ENCODE results near the gene FOCAD. TPM values are rescaled to one million over a fixed set of nuclear protein-coding genes. Genes with fewer than 3 reads are reported as not detected.

Gene FOCAD
- total RNA-seq, 1 experiment from 2014 or later, result 54.1 TPM

DNA sequence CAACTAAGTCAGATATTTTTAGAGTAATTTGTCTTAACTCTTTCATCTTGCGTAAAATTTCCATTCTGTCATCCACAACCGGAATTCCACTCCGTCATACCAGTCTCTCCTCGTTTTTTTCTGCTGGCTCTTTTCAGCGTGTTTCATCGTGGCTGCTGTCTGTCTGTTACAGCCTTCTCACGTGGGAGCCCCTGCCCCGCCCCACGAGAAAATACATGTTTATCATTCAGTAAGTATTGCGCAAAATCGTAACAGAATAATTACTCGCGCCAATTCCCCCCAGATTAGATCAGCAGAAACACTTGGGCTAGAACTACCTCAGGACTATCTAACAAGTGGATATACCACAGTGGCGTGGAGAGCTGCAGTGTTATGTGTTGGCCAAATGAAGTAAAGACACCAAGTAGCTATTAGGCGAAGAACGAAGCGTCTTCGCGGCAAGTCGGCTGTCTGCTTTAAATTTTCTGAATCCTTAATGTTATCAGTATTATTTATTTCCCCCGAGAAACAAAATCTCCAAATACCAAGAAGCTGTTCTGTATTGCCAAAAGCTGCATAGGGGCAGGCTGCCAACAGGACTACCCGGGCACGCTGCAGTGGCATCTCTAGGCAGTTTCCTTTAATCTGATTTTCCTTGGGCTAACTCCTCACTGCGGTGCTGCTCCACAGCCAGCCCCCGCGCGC lies 566 bp upstream of the FOCAD start:
- peak; percentile 59 for DNase-seq (ENCODE audit: low read depth)

DNA sequence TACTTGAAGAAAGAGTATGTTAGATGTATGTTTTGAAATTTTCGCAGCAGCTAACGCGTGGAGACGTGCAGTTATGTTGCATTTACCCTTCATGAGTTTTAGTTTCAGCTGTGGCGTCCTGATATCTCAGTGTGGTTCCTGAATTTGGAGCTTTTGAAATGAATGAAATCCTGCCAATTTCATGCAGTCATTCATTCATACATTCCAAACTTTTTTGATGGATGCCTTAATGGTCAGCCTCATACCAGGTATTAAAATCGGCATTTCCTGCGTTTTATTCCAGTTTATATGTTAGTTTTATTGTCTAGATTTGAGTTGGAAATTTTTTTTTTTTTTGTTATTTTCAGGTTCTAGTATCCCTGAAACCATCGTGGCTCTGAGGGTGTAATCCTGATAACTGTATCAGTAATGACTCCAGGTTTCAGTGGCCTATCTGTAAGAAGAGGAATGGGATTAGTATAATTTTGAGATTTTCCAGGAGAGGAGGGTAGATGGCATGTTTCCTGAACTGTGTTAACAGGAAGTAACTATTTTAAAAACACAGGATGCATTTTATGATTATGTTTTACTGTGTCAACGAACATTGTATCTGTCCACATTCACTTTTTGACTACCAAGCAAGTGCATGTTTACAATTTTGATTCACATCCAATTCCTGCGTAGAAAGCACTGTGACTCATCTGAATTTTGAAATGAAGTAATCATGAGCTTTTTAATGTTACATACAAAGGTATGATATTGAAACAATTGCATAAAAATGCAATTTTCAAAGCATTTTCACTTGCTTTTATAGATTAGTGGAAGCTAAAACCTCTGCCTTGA lies 1.0 kb downstream of the FOCAD start:
- peak; percentile 42 for DNase-seq (ENCODE audit: low read depth)

DNA sequence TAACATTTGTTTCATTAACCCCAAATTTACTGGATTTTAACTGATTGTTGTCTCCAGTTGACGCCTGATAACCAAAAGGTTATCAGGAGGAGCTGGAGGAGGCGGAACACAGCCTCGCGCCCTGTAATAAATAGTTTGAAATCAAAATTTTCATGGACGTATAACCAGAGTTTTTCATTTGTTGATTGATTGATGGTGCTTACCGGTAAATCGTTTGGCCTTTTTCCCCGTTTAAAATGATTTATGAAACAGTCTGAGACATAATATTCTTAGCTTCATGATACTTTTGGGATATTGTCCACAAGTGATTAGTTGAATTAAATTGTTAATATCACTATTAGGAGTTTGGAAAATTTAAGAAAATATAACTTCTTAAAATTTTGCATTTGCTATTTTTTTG lies 1.7 kb downstream of the FOCAD start:
- no peak for DNase-seq (ENCODE audit: low read depth)

DNA sequence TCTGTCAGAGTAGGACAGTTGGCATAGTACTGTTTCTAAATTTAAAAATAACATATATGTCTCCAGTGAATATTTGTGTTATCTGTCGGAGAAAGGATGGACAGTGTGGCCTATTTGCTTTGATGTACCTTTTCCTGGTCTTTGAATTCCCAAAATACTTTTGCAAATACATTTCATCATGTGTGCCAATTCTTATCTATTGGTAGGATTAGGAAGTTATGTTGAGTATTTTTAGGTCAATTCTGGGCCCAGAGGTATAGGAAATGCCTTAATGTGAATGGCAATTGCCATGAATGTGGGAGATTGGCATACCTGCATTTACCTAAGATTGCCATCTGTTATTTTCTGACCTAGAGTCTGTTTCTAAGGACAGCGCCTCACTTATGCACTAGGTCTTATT lies 5.8 kb downstream of the FOCAD start:
- DNase-seq (ENCODE audit: low read depth), result no peak

DNA sequence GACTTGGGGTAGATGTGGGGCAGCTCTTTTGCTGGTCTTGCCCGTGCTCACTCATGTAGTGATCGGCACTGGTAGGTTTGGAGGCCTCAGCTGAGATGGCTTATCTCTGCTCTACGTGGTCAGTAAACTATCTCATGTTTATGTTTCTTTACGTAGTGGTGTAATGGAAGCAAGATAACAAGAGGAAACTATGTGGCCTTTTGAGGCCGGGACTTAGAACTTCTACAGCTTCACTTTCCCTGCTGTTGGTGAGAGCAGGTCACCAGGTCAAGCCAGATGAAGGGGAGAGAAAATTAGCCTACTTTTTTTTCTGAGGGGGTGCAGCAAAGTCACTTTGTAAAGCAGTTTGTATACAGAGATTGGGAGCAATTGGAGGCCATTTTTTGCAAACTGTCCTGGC lies 8.5 kb downstream of the FOCAD start:
- DNase-seq (ENCODE audit: low read depth), result no peak

DNA sequence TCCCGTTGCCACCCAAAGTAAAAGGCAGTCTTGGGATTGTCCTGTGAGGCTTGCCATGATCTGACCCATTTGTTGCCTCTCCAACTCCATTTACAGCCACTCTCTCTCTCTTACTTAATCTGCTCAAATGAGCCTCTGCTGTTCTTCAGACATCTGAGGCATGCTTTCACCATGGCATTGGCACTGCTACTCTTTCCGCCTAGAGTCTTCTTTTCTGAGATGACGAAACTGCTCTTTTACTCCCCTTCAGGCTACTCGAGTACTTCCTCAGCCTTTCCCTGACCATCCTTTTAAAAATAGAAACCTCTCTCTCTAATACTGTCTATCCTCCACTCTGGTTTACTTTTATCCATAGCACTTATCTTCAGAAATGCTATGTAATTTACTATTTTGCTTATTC lies 9.0 kb downstream of the FOCAD start:
- DNase-seq (ENCODE audit: low read depth), result peak; percentile 57

DNA sequence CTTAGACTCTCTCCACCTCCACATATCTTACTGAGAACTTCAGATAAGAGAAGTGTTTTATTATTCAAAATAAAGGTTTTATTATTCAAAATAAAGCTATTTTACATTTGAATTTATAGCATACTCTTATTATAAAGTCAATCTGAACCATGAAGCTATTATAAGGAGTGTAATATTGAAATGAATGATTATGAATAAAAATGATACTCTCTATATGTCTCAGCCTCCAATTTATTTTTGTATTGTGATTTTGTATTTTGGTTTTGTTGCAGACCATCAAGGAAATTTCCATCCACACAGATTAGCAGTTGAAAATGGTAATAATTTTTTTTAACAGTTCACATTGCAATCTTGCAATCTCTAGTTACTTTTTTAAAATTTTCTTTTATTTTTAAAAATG lies 10.2 kb downstream of the FOCAD start:
- no peak for DNase-seq (ENCODE audit: low read depth)

DNA sequence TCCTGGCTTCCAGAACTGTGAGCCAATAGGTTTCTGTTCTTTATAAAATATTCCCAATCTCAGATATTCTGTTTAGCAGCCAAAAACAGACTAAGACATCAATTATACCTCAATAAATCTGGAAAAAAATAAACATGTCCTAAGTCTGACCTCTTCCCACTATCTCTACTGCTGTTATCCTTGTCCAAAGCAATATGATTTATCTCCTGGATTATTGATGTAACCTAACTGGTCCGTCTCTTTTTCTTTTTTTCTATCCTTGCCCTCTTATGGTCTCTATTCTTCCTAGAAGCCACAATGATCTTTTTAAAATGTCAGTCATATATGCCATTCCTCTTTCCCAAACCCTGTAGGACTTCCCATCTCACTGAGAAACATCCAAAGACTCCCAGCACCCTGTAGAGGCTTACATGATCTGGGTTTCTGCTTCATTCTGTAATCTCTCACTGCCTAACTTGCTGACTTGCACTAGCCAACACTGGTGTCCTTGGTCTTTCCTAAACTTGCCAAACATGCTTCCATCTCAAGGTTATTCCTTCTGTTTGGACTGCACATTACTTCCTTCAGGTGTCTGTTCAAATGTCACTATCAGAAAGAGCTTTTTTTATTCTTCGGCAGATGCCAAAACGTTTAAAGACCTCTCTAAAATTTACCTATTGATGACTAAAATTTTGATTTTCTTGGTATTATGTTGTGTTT lies 13.1 kb downstream of the FOCAD start:
- DNase-seq (ENCODE audit: low read depth), result no peak

DNA sequence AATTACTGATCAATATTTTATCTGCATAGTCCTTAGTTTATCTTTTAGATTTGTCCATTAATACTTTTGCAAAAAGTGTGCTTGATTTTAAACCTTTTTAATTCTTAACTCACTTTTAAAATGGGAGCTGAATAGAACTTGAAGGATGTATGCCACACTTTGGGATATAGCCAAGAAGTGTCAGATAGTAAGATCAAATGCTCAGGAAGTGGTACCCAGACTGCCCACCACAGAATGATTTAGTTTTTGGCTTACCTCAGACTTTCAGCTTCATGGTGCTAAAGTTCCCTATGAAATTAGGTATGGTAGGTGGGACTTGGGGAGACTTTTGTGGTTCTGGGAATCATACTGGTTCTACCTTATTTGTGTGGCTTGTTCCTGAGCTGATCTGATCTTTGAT lies 14.7 kb downstream of the FOCAD start:
- DNase-seq (ENCODE audit: low read depth), result no peak

DNA sequence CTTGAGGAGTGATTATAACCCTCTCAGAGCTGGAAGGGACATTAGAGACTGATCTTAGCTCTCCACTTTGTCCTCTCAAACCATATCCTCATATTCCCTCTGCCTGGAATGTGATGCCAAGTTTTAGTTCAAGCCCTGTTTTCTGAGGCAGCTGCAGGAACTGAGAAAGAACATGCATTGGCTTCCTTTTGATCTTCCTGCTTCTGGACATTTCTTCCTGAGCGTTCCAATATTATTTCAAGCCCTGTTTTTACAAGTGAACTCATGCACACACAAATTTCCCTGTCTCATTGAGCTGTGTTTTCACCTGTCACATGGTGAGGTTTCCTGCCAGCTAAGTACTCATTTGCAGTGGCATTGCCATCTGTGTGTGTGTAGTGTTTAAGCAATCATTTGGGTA lies 17.0 kb downstream of the FOCAD start:
- no peak for DNase-seq (ENCODE audit: low read depth)

DNA sequence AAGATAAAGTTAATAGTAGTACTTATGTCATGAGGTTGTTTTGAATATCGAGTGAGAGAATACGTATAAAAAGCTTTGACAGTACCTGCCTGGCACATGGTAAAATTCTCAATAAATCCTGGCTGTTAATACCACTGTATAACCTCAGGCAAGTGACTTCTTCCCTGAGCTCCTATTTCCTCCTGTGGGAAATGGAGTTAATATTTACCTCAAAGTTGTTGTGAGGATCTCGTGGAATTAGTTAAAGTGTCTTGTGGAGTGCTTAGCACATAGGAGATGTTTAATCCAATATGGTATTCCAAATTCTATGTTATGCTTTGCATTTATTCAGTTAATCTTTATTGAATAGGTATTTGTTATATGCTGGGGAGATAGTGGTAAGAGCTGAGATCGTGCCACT lies 18.5 kb downstream of the FOCAD start:
- DNase-seq (ENCODE audit: low read depth), result no peak

DNA sequence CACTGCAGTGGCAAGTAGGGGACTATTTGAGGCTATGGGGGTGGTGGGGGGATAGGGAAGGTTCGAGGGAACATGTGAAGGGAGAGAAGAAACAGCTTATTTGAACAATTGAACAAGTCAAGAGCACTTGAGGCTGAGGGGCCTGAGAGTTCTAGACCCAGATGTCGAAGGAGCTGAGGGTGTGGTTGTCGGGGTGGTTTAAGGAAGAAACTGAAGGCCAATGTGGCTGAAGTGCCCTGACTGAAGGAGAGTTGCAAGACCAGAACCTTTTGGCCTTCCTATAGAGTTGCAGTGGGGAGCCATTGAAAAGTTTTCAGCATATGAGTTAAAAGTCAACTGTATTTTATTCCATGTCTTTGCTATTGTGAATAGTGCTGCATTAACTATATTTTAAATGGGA lies 19.1 kb downstream of the FOCAD start:
- no peak for DNase-seq (ENCODE audit: low read depth)

DNA sequence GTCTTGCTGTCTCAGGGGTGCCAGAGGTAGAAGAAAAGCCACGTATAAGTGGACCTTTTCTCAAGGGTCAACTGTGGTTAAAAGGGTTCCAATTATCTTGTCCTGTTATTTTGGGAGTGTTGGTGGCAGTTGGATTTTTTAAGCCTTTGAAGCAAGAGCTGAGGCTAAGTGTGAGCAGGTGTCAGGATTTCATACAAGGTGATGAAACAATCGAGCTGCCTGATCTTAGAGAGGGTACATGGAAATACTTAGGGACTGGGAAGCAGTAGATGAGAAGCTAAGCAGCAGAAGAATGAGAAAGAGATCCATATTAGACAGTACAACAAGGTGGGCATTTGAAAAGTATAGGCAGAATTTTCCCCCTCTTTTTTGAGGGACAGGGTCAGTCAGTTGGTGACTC lies 23.6 kb downstream of the FOCAD start:
- no peak for DNase-seq (ENCODE audit: low read depth)

DNA sequence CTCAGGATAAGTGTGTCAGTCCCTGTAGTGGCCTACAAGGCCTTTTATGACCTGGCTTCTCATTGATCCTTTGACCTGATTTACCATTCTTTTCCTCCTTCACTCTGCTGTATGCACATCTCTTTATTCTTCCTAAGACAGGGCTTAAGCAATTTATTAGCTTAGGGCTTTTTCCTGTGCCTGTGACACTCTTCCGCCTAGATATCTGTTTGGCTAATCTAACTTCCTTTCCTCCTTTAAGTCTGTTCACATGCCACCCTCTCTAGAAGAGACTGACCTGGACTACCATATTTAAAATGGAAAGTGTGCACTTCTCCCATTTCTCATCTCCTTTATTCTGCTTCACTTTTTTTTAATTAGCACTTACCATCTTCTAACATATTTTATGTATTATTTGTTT lies 29.1 kb downstream of the FOCAD start:
- DNase-seq (ENCODE audit: low read depth), result no peak

DNA sequence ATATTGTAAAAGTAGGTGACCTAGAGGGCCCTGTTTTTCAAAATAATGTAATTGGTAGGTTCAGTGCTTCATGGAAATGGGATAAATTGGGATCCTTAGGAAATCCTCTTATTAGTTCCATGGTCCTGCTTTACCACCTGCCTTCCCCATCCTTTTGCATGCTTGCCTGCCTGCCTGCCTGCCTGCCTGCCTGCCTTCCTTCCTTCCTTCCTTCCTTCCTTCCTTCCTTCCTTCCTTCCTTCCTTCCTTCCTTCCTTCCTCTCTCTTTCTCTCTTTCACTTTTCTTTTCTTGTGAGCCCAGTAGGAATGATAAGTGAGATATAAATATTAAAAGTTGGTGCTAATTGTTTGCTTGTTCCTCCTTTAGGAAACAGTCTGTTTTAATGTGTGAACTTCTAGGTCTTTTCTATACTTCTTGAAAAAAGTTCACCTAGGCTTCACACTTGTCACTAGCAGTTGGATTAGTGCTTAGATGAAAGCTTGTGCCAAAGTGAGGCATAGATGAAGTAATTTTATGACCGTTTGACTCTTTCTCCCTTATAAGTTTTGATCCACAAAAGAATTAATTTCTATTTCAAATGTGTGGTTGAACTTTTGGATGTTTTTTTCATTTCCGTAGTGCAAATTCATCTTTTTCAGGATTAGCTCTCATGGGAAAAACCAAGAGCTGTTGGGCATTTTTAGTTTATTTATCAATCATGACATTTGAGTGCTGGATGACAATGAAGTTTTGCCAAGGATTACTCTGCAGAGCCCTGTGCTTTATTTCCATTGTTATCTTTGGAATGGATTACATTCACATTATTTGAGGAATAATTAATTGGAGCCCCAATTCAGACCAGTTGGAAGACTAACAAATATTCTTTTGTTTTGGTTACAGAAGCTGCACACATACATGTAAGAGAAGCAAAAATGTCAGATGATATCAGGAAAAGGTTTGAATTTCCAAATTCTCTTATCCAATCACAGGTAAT lies 30.7 kb downstream of the FOCAD start:
- DNase-seq (ENCODE audit: low read depth), result no peak

DNA sequence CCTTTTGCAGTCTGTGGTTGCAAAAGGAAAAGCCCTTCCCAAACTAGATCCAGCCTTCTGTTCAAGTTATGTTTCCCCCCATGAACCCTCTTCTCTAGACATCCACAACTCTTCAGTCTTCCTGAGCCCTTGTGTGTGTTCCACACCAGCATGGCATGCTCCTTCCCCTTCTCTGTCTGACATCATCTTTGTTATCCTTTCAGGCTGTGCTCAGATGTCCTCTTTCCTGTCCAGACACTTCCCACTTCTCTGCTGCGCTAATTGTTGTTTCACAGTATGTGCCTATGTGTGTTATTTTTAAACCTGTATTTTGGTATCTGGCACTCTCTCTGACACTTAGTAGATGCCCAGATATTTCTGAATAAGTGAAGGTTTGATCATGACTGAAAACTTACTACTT lies 38.2 kb downstream of the FOCAD start:
- no peak for DNase-seq (ENCODE audit: low read depth)

DNA sequence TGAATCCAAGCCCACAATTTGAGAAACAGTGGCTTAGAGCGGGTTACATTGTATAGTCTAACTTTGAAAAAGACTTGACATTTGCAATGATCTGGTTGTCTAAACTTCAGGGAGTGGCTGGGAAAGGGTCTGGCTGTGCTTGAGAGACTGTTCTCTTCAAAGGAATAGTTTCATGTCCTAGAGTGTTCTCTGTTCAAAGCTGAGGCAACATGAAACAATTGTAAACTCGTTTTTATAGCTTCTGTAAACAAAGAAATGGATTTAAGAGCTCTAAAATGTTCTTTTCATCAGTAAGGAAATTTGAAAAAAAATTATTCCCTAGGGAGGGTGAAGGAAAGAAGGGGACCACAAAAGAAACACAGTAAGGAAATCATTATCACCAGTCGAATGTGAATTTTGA lies 41.6 kb downstream of the FOCAD start:
- no peak for DNase-seq (ENCODE audit: low read depth)

DNA sequence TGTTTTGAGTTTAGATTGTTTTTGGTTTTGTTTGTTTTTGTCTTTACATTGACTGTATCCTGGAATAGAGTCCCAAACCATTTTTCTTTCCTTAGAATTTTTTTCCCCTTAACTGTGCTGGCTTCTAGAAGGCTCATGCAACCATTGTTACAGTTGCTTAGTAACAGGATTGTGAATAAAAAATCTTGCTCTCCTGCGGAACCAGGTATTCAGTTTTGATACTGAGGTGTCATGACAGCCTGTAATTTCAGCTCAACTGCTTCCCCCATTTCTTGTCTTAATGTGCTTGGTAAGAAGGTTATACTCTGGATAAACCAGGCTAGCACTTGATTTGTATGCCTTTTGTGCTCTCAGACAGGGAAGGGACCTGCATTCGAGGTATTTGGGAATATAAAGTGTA lies 42.1 kb downstream of the FOCAD start:
- DNase-seq (ENCODE audit: low read depth), result no peak

DNA sequence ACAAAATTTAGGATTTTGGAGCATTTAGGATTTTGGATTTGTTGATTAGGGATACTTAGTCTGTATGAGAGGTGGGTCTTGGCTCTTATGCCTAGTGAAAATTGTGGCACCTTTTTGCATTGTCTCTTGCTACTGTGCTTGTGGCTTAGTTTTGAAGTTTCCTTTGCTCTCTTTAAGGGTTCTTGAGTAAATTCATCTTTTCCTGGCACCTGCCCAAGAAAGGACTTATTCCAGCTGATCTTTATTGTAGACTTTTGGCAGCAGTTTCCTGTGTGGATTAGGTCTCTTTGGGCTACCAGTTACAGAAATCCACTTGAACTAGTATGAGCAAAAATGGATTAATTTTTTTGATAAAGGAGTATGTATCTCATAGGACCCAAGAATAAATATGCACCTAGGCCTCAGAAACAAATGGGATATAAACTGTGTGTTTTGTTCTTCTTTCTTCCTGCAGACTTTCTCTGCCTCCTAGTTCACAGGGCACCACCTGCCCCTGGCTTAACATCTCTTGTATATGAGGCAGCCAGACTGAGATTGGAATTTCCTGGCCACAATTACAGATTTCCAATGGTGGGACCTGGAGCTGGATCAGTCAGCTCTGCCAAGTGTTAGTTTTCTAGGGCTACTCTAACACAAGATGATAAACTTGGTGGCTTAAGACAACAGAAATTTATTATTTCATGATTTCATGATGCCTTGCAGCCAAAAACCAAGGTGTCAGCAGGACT lies 44.6 kb downstream of the FOCAD start:
- DNase-seq (ENCODE audit: low read depth), result peak; percentile 18

DNA sequence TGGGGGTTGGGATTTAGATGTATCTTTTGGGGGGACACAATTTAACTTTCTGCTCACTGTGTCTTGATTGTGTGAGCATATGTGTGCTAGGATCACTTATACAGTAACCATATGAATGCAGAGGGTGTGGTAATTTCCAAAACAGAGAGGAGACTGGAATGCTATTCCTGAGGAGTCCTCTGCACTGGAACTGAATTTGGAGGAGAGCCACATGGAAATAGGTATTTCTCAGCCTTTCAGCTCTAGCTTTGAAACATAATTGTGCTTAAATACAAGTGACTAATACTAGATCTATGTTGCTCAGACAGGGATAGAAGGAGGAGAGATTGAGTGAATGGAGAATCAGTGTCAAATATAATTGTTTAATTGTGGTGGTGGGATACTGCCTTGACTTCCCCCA lies 45.5 kb downstream of the FOCAD start:
- no peak for DNase-seq (ENCODE audit: low read depth)

DNA sequence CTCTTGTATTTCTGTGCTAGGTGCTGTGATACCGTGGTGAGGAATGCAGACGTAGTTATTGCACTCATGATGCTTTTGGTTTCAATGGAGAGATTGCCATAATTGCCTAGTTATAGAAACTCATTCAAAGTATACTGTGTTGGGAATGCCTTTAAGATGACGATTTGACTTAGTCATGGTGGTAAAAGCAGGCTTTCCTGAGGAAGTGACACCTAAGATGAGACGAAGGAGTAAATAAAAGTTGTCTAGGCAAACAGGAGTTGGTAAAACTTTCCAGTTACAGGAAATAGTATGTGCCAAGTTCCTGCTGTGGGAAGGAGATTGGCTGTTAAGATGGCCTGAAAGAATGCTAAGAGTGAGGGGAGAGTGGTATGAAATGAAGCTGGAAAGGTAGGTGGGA lies 48.1 kb downstream of the FOCAD start:
- peak; percentile 61 for DNase-seq (ENCODE audit: low read depth)
